Hypothalamus (tissue), 51 donors: ENCODE results near the gene OCLN.
A peak's percentile ranks its signal among the peaks of the same experiment; 100 is the strongest.
"Not testable (repeated sequence)": the region's sequence is repeated elsewhere in the genome, so short reads cannot be mapped to it uniquely, and the experiment has no call there.

ENCODE experiments used
- DNase-seq, 51 donors: peaks; one replicate each; lab custom pipeline; 2025; lab: John Stamatoyannopoulos, UW

The OCLN gene

DNA sequence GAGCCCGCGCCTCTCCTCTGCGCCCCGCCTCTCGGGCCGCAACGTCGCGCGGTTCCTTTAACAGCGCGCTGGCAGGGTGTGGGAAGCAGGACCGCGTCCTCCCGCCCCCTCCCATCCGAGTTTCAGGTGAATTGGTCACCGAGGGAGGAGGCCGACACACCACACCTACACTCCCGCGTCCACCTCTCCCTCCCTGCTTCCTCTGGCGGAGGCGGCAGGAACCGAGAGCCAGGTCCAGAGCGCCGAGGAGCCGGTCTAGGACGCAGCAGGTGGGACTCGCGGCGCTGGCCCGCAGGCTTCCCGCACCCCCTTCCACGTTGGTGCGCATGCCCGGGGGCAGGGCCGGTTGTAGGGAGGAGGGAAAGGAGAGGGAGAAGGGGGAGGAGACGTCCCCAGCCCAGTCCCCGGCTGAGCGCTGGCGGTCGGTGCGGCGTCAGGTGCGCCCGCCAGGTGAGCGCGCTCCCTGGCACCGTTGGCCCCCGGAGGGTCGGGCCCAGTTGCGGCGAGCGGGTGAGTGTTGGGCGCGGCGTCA, at the start of gene OCLN:
Gene OCLN, plus strand, starts transcription at position 400 of the 532 bp plus-strand sequence. CDS start 11,455 bp downstream, outside the sequence.
- peak in 9 of 51 donors; percentile 1 to 17 (median 10) for DNase-seq

- no peak for DNase-seq
Measured at GRCh38 chr5:69444127-69444754, 48.3 kb upstream of the OCLN start.

GRCh38 chr5:69449511-69449910, 43.1 kb upstream of the OCLN start:
- no peak for DNase-seq

DNA sequence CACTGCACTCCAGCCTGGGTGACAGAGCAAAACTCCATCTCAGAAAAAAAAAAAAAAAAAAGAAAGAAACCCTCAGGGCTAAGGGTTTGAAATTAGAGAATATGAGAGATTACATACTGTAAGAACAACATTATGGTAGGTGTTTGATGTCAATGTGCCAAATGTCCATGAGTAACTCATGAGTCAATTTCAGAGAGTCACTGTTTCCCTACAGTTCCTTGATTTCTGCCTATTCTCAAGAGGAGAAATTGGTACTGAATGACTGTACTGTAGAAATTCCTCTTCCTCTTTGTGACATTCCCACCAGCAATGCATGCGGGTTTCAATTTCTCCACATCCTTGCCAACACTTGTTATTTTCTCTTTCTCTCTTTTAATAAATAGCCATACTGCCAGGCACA, 42.5 kb upstream of the OCLN start:
- DNase-seq = no peak

DNA sequence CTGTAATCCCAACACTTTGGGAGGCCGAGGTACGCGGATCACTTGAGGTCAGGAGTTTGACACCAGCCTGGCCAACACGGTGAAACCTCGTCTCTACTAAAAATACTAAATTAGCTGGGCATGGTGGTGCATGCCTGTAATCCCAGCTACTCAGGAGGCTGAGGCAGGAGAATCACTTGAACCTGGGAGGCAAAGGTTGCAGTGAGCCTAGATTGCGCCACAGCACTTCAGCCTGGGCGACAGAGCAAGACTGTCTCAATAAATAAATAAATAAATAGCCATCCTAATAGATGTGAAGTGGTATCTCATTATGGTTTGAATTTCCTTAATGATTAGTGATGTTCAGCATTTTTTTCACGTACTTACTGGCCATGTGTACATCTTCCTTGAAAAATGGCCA, 42.1 kb upstream of the OCLN start:
- DNase-seq = not testable (repeated sequence)

DNA sequence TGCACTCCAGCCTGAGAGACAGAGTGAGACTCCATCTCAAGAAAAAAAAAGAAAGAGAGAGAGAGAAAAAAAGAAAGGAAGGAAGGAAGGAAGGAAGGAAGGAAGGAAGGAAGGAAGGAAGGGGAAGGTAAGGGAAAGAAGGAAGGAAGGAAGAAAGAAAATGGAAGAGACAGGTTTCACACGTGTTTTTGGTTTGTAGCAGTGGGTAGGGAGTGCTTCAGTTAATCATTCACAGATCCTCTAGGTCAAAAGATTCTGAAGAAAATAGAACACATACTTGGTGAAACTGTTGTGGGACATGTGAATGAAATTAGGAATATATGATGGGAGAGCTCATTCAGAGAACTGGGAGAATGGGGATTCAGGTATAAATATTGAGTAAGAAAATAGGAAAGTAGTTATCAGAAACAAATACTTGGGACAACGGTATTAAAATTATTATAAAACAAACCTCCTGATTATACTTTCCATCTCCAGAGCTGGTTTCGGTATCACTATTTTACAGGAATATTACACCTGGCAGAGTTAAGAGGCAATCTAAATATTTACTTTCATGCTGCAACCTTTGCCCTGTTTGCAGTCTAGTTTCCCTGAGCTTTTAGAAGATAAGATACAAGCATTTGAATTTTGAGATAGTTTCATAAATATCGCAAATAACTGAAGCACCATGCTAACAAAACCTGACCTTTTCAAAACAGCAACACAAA, 40.5 kb upstream of the OCLN start:
- no peak for DNase-seq

DNA sequence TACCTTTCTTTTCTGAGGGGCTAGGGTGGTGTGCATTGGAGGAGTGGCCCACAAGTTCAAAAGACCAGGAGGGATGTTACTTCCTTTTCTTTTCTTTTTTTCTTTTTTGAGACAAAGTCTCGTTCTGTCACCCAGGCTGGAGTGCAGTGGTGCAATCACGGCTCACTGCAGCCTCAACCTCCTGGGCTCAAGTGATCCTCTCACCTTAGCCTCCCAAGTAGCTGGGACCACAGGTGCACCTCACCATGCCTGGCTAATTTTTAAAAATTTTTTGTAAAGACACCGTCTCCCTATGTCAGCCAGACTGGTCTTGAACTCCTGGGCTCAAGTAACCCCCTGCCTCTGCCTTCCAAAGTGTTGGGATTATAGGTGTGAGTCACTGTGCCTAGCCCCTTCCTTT, 39.1 kb upstream of the OCLN start:
- not testable (repeated sequence) for DNase-seq

DNA sequence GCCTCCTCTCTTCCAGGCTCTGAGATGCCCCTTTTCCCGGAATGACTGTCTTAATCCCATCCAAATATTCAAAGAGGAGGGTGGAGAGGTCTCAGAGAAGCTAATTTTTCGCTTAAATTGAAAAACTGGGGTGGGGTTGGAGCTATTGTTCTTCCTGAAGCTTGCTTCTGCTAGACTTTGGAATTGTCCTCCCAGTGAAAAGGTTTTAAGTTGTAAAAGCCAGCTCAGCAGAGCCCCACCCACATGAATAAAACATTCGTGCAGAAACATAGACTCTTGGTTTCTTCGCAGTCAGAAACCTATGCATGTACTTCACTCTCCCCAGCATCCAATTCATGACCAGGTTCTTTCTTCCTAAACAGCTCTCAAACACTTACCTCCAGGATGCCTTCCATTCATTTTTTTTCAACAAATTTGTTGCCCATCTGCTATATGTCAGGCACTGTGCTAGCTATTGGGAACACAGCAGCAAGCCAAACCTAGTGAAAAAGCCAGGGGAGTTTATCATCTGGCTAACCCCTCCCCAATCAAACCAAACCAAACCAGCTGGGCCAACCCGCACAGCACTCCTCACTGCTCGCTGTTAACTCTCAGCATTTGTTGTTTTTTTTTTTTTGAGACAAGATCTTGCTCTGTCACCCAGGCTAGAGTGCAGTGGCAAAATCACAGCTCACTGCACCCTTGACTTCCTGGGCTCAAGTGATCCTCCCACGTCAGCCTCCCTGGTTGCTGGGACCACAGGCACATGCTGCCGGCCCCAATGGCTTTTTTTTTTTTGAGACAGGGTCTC, 37.9 kb upstream of the OCLN start:
- DNase-seq = no peak

- not testable (repeated sequence) for DNase-seq
Measured at GRCh38 chr5:69455428-69455988, 37.1 kb upstream of the OCLN start.

GRCh38 chr5:69462170-69462569, 30.4 kb upstream of the OCLN start:
- no peak for DNase-seq

DNA sequence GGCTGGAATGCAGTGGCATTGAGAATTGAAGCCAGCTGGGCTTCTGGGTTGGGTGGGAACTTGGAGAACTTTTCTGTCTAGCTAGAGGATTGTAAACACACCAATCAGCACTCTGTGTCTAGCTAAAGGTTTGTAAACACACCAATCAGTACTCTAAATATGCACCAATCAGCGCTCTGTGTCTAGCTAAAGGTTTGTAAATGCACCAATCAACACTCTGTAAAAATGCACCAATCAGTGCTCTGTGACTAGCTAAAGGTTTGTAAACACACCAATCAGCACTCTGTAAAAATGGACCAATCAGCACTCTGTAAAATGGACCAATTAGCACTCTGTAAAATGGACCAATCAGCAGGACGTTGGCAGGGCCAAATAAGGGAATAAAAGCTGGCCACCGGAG, 26.2 kb upstream of the OCLN start:
- not testable (repeated sequence) for DNase-seq

DNA sequence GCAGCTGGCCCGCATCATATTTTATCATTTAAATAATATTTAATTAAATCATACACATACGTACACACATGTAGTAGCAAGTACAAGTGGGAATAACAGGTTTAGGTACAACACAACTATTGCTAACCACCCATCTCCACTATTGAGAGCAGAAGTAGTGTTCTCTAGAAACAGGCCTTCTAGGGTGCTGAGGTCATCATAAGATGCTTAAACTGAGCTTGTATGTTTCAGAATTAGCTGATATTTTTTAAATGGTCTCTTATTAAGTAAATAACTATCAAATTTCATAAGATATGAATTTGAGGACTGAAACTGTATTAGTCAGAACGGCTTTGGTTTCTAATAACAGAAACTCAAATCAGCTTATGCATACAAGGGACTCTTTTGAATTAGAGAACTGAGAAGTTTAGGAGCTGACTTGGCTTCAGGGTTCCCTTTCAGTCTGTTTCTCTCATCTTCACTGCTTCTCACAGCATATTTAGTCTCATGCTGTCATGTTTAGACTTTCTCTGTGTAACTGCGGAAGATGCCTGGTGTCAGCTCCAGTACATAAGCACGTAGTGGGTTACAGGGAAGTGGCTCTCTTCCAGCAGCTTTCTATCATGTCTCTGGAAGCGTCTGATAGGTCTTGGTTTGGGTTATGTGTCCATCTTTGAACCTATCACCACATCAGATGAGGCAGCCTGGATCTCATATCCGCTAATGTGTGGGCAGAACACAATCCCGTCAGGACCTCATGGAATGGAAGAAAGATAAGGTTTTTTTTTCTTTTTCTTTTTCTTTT, 25.0 kb upstream of the OCLN start:
- DNase-seq = no peak

DNA sequence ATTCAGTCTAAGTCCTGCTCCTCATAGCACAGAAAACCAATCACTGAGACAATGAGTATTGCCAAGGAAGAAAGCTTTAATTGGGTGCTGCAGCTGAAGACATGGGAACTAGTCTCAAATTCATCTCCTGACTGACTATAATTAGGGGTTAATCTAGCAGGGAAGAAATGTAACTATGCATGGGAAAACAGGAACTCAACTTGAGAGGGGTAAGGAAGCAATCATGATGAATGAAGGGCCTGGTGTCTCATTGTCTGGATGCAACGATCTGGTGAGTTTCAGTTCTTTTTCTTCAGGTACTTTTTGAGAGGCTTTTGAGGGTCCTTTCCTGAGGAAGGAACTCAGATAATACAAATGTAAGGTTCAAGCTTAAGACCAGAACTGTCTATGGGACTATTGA, 24.0 kb upstream of the OCLN start:
- no peak for DNase-seq

- not testable (repeated sequence) for DNase-seq
Measured at GRCh38 chr5:69471516-69471915, 21.1 kb upstream of the OCLN start.

DNA sequence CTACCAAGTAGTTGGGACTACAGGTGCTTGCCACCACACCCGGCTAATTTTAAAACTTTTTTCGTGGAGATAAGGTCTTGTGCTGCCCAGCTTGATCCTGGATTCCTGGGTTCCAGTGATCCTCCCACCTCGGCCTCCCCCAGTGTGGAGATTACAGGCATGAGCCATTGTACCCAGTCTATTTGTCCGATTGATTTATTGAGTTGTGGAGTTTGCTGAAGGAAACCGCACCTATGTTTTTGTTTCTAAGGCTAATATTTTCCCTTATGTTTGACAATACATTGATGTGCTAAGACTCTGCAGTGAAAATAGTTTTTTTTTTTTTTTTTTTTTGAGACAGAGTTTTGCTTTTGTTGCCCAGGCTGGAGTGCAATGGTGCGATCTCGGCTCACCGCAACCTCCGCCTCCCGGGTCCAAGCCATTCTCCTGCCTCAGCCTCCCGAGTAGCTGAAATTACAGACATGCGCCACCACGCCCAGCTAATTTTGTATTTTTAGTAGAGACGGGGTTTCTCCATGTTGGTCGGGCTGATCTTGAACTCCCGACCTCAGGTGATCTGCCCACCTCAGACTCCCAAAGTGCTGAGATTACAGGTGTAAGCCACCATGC, 20.0 kb upstream of the OCLN start:
- not testable (repeated sequence) for DNase-seq

- no peak for DNase-seq
Measured at GRCh38 chr5:69477170-69477569, 15.4 kb upstream of the OCLN start.

DNA sequence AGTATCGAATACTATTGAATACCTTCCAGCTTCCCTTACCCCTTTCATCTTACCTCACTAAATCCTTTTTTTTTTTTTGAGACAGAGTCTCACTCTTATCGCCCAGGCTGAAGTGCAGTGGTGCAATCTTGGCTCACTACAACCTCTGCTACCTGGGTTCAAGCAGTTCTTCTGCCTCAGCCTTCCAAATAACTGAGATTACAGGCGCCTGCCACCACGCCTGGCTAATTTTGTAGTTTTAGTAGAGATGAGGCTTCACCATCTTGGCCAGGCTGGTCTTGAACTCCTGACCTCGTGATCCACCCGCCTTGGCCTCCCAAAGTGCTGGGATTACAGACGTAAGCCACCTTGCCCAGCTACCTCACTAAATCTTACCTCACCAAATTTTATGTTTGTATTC, 14.3 kb upstream of the OCLN start:
- DNase-seq = not testable (repeated sequence)

DNA sequence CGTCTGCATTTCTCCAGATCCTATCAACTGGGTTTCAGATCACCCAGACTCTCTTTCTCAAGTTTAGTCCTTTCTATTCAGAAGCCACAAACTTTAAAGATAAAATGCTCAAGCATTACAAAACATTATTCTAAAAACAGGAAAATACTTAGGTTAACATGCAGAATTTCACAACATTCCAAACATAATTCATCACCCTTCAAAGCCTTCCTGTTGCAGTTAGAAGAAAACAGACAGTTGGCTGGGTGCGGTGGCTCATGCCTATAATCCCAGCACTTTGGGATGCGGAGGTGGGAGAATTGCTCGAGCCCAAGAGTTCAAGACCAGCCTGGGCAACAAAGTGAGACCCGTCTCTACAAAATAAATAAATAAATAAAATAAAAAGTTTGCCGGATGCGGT, 7.7 kb upstream of the OCLN start:
- no peak for DNase-seq

DNA sequence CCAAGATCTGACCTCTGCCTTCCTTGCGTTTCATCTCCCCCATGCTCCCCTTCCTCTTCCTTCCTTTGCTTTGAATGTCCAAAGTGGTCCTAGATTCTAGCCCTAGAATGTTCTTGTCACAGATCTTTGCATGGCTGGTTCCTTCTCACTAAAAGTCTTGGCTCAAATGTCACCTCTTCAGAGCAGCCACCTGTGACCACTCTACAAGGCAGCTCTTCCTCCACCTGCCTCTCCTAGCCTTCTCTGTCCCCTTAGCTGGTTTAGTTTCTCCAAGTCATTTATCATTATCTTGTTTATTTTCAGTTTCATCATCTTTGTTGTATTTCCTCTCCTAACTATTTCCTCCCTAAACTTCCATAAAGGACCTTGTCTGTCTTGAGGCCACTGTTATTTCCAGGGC, 7.1 kb upstream of the OCLN start:
- DNase-seq = no peak

- no peak for DNase-seq
Measured at GRCh38 chr5:69489246-69489645, 3.3 kb upstream of the OCLN start.
